22Rv1 (cell line): ENCODE measurements around the gene LRP2BP.

Experiments used
- ZFX ChIP-seq: fragments of 450-650 bp; IDR thresholded peaks from 2 replicates; pipeline ENCODE4 v1.6.1; 2017; ENCODE audit warnings: antibody characterized with exemption, borderline replicate concordance
- TF ChIP-seq, protein P1 (sequence below): fragments of 450-650 bp; IDR thresholded peaks from 2 replicates; pipeline ENCODE4 v1.5.1; 2017; ENCODE audit warnings: mild to moderate bottlenecking

DNA sequence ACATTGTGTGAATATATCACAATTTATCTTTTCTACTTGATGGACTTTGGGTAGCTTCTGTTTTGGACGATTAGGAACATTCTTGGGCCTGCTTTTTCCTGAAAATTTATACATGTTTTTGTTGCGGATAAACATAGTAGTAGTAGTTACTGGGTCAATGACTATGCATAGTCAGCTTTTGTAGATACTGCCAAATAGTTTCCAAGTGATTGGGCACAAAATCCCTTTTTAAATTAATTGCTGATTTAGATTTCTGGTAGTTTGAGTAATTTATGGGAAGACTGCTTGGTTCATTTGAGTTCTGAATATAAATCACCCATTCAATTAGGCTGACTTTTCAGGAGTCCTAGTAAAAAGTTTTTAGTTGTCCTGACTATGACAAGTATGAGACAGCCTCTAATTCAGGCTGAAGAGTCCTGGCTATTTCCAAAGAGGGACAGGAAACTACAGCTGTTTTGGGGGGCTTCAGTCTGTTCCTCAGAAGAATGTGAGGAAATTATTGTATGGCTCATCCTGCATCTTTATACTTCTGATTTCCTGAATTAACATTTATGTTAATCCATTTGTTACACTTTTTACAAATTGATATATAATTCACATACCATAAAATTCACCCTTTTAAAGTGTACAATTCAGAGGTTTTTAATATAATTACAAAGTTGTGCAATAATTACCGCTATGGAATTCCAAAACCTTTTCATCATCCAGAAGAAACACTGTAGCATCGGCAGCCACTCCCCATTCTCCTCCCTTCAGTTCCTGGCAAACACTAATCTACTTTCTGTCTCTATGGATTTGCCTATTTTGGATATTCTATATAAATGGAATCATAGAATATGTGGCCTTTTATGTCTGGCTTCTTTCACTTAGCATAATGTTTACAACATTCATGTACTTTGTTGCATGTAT lies 14.2 kb downstream of the LRP2BP start:
- TF ChIP-seq, protein P1, sequence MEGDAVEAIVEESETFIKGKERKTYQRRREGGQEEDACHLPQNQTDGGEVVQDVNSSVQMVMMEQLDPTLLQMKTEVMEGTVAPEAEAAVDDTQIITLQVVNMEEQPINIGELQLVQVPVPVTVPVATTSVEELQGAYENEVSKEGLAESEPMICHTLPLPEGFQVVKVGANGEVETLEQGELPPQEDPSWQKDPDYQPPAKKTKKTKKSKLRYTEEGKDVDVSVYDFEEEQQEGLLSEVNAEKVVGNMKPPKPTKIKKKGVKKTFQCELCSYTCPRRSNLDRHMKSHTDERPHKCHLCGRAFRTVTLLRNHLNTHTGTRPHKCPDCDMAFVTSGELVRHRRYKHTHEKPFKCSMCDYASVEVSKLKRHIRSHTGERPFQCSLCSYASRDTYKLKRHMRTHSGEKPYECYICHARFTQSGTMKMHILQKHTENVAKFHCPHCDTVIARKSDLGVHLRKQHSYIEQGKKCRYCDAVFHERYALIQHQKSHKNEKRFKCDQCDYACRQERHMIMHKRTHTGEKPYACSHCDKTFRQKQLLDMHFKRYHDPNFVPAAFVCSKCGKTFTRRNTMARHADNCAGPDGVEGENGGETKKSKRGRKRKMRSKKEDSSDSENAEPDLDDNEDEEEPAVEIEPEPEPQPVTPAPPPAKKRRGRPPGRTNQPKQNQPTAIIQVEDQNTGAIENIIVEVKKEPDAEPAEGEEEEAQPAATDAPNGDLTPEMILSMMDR: no peak
- TF ChIP-seq ZFX: no peak
